GM13976 (cell line): ENCODE data around the gene HLA-B.
"Not testable (repeated sequence)": the region's sequence is repeated elsewhere in the genome, so short reads cannot be mapped to it uniquely, and the experiment has no call there.

ENCODE experiments used
- DNase-seq: peaks from one replicate; pipeline ENCODE4 v3.0.0; 2012; ENCODE audit warnings: low spot score
- CTCF ChIP-seq: IDR thresholded peaks from 2 replicates; pipeline ENCODE4 v1.5.1; 2012; ENCODE audit warnings: borderline replicate concordance, mild to moderate bottlenecking; ENCODE audit not compliant: insufficient read depth; ENCODE audit errors: extremely low read depth, missing control alignments, control extremely low read depth
- in situ Hi-C: fragments of 300-500 bp; cut with MboI; formaldehyde crosslinking; loops from one replicate; pipeline ENCODE4 v1.12.0; 2022; ENCODE audit warnings: low sequenced_read_pairs, mixed read lengths, inconsistent platforms; ENCODE audit not compliant: unreplicated experiment

Gene HLA-B

GRCh38 chr6:31400467-31401289 lies 43.7 kb upstream of the HLA-B start:
- DNase-seq: peak; percentile 76
- no peak for TF ChIP-seq CTCF
- in situ Hi-C loops: no loop called here

GRCh38 chr6:31399589-31400466 lies 42.8 kb upstream of the HLA-B start:
- peak; percentile 86 for TF ChIP-seq CTCF
- in situ Hi-C loops: loop anchor here (5.0 kb wide), 1 partner anchor 42 kb away; no protein-coding TSS in a partner anchor
- DNase-seq: peak; percentile 75

DNA sequence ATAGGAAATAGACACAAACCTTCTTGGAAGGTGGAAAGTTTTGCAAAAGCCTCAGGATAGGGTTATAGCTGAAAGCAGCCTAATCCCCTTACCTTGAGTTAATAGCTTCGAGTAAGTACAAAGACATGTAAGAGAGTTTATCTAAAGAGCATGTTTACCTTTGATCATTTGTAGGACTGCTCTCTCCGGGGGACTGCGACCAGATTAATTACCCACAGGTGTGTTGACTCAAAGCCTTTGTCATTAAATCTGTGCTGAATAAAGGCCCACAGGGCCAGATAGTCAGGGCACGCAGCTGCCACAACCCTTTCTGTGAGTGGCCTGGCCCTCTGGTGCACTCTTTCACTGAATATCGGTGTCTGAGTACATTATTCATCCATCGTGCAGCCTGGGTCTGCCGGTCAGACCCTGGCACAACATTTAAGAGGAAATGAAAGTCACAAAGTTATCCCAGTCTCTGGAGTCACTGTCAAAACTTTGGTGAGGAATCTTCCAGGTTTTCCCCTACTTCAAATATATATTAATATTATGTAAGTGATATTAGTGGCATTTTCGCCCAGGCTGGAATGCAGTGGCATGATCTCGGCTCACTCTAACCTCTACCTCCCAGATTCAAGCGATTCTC lies 41.0 kb upstream of the HLA-B start:
- no peak for TF ChIP-seq CTCF
- no peak for DNase-seq
- in situ Hi-C loops: loop anchor here (5.0 kb wide), 1 partner anchor 44 kb away; no protein-coding TSS in a partner anchor

DNA sequence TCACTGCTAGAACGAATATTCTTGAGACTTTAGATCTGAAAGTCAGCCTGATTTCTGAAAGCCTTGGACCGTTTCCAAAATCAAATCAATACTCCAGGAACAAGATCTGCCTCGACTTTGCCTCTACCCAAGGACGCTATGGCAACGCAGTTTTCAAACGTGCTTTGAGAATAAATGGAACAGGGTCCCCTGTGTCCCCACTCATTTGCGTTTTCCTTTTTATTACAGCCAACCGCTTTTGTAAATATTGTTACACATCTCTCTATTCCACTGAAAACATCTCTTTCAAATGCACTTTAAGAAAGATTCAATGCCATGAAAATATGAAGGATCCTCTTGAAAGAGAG lies 40.1 kb upstream of the HLA-B start:
- in situ Hi-C loops: loop anchor here (5.0 kb wide), 1 partner anchor 45 kb away; no protein-coding TSS in a partner anchor
- DNase-seq: not testable (repeated sequence)

- TF ChIP-seq CTCF: peak; percentile 82
- peak; percentile 76 for DNase-seq
- in situ Hi-C loops: loop anchor here (5.0 kb wide), 1 partner anchor 46 kb away; no protein-coding TSS in a partner anchor
Observed at GRCh38 chr6:31396422-31397152, 39.6 kb upstream of the HLA-B start.

DNA sequence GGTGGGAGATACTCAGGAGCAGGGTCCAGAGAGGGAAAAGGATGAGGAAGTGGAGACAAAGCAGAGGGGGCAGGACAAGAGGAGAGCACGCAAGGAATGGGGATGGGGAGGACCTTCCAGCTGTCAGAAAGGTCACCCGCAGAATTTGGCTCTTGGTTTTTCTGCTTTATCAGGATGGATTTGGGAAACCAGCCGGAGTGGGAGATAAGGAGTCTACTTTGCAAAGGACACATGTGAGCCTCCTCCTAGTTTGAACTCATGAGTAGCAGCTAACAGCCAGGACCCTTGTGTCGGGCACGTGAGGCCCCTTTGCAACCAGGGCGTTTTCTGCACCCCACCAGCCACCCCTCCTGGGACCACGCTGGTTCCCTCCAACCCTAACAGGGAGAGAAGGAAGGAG lies 38.9 kb upstream of the HLA-B start:
- DNase-seq: no peak
- TF ChIP-seq CTCF: no peak
- in situ Hi-C loops: loop anchor here (5.0 kb wide), 1 partner anchor 46 kb away; no protein-coding TSS in a partner anchor
